K562 (cell line): Measurements from ENCODE around the gene NECAB2. TPM values are rescaled to one million over a fixed set of nuclear protein-coding genes. Genes with fewer than 3 reads are reported as not detected.

Experiments used
- ATAC-seq: fragments of 200-7000 bp; cut with Tn5 transposase; 3 replicates; pipeline ENCODE4 v1.9.1; 2020; ENCODE audit warnings: moderate library complexity
- BruUV-seq: library from RNA; stranded (reverse); fragments of 400-500 nt; replicated peaks from 2 replicates; lab custom pipeline; 2021; lab: Mats Ljungman, UMichigan
- CTCF ChIA-PET: fragments of 300-600 bp; formaldehyde crosslinking; extraction: SDS; loops from one replicate; lab custom pipeline; 2021; ENCODE audit warnings: low intra/inter-chr PET ratio; lab: Yijun Ruan, JAX
- POLR2A ChIA-PET: fragments of 300-600, 350-650 bp; sonication (Branson Sonifier 250); formaldehyde crosslinking; extraction: SDS; loops from one replicate; lab custom pipeline; 2021; ENCODE audit warnings: antibody characterized with exemption, inconsistent platforms; lab: Yijun Ruan, JAX
- DNase-seq, 4 experiments: peaks; one replicate each; pipeline versions ENCODE4 v3.0.0 to v3.0.0-alpha.2; 2011 to 2018; ENCODE audit warnings: low spot score in 3 of 4, mixed read lengths in 3 of 4; ENCODE audit errors: extremely low read depth in 1 of 4
- FAIRE-seq: peaks from 2 replicates; lab custom pipeline; 2011; peaks lifted over from hg19 to GRCh38; lab: Jason Lieb, UNC
- H2AFZ ChIP-seq: 2 replicates; pipeline ENCODE4 v1.6.0; 2011; ENCODE audit warnings: low read depth, low read length, control low read depth, inconsistent platforms
- H3K27ac ChIP-seq: fragments of 200-600 bp; 3 replicates; pipeline ENCODE4 v1.8.0; 2011; ENCODE audit warnings: low read depth, mild to moderate bottlenecking, control low read depth, inconsistent platforms, low read length, moderate library complexity, mixed read lengths; ENCODE audit errors: extremely low read depth
- H3K27me3 ChIP-seq, 2 experiments: fragments of 300-600 bp in 1 of 2; 2 replicates in 1 of 2; 3 replicates in 1 of 2; pipeline versions ENCODE4 v1.6.0 to v1.8.0; 2011; ENCODE audit warnings: inconsistent platforms in 2 of 2, low read length in 2 of 2, mild to moderate bottlenecking in 1 of 2, mixed read lengths in 1 of 2, moderate library complexity in 1 of 2; ENCODE audit not compliant: control insufficient read depth in 2 of 2, insufficient read depth in 2 of 2
- H3K36me3 ChIP-seq: fragments of 300-600 bp; 3 replicates; pipeline ENCODE4 v1.8.0; 2011; ENCODE audit warnings: mild to moderate bottlenecking, low read length, inconsistent platforms; ENCODE audit not compliant: control insufficient read depth, insufficient read depth
- H3K4me1 ChIP-seq, 2 experiments: fragments of 200-600 bp in 1 of 2; replicated peaks in 1 of 2; 2 replicates in 1 of 2; 3 replicates in 1 of 2; pipeline versions ENCODE4 v1.5.1 to v1.8.0; 2011; ENCODE audit warnings: inconsistent platforms in 2 of 2, low read length in 2 of 2, mild to moderate bottlenecking in 1 of 2, mixed read lengths in 1 of 2, moderate library complexity in 1 of 2; ENCODE audit not compliant: control insufficient read depth in 2 of 2, insufficient read depth in 2 of 2
- H3K4me2 ChIP-seq: 2 replicates; pipeline ENCODE4 v1.6.1; 2011; ENCODE audit warnings: low read length, control low read depth, inconsistent platforms, mixed read lengths; ENCODE audit not compliant: insufficient read depth
- H3K4me3 ChIP-seq: fragments of 200-600 bp; sonication (generic), shearing (Covaris generic); 2 replicates; pipeline ENCODE4 v1.5.1; 2016; ENCODE audit warnings: control low read depth, inconsistent platforms
- H3K79me2 ChIP-seq: fragments of 200-600 bp; 3 replicates; pipeline ENCODE4 v1.8.0; 2011; ENCODE audit warnings: low read length, inconsistent platforms; ENCODE audit not compliant: control insufficient read depth, insufficient read depth
- H3K9ac ChIP-seq, 2 experiments: 2 replicates each; pipeline versions ENCODE4 v1.6.0 to v1.6.1; 2011; ENCODE audit warnings: low read depth in 2 of 2, low read length in 2 of 2, control low read depth in 1 of 2, inconsistent platforms in 1 of 2, mild to moderate bottlenecking in 1 of 2, mixed read lengths in 1 of 2; ENCODE audit not compliant: insufficient read depth in 1 of 2
- H3K9me1 ChIP-seq: one replicate; pipeline ENCODE4 v1.6.0; 2011; ENCODE audit warnings: inconsistent platforms, mild to moderate bottlenecking, low read length, moderate library complexity; ENCODE audit not compliant: control insufficient read depth, insufficient read depth
- H3K9me3 ChIP-seq: replicated peaks from 2 replicates; pipeline ENCODE4 v1.5.1; 2011; ENCODE audit warnings: low read depth, low read length, inconsistent platforms; ENCODE audit not compliant: control insufficient read depth, insufficient read depth
- H4K20me1 ChIP-seq: replicated peaks from 2 replicates; pipeline ENCODE4 v1.6.1; 2011; ENCODE audit warnings: low read length, inconsistent platforms, mixed read lengths; ENCODE audit not compliant: control insufficient read depth, insufficient read depth
- BACH1 ChIP-seq: fragments of 200-800 bp; sonication (Bioruptor generic); IDR thresholded peaks from 2 replicates; pipeline ENCODE4 v1.6.1; 2016; ENCODE audit warnings: missing genetic modification characterization, missing compliant biosample characterization
- EGR1 ChIP-seq: fragments of 450-650 bp; conservative IDR thresholded peaks from 2 replicates; pipeline ENCODE4 v1.6.1; 2017; ENCODE audit warnings: mild to moderate bottlenecking
- FOXA3 ChIP-seq, 2 experiments: fragments of 450-650 bp in 1 of 2; sonication (generic) in 1 of 2; formaldehyde crosslinking; IDR thresholded peaks in 1 of 2; conservative IDR thresholded peaks in 1 of 2; 2 replicates each; pipeline versions ENCODE4 v1.4.0 to v1.8.0; 2020 to 2022; ENCODE audit warnings: mild to moderate bottlenecking in 2 of 2, missing genetic modification reagents in 1 of 2
- NONO ChIP-seq, 2 experiments: fragments of 200-400 bp in 1 of 2; fragments of 450-650 bp in 1 of 2; formaldehyde crosslinking in 1 of 2; IDR thresholded peaks; 2 replicates each; pipeline ENCODE4 v1.6.1; 2017; ENCODE audit warnings: low read depth in 2 of 2, mild to moderate bottlenecking in 2 of 2, moderate library complexity in 2 of 2, low read length in 1 of 2
- PKNOX1 ChIP-seq: fragments of 450-650 bp; IDR thresholded peaks from 2 replicates; pipeline ENCODE4 v1.6.1; 2016
- RBM22 ChIP-seq: fragments of 200-400 bp; formaldehyde crosslinking; IDR thresholded peaks from 2 replicates; pipeline ENCODE4 v1.6.1; 2018; ENCODE audit warnings: low read length, low read depth; ENCODE audit not compliant: poor library complexity, severe bottlenecking
- SIN3A ChIP-seq, 2 experiments: fragments of 150-350 bp in 1 of 2; IDR thresholded peaks; 2 replicates each; pipeline ENCODE4 v1.6.1; 2011 to 2016; ENCODE audit warnings: borderline replicate concordance in 2 of 2, low read depth in 2 of 2, low read length in 2 of 2, mild to moderate bottlenecking in 2 of 2, moderate library complexity in 2 of 2; ENCODE audit not compliant: control insufficient read depth in 1 of 2
- SIX5 ChIP-seq, 2 experiments: IDR thresholded peaks; 2 replicates each; pipeline ENCODE4 v1.6.1; 2011; ENCODE audit warnings: low read length in 2 of 2, borderline replicate concordance in 1 of 2, low read depth in 1 of 2, mild to moderate bottlenecking in 1 of 2, moderate library complexity in 1 of 2; ENCODE audit not compliant: insufficient read depth in 1 of 2
- SMAD3 ChIP-seq: fragments of 450-650 bp; formaldehyde crosslinking; conservative IDR thresholded peaks from 2 replicates; pipeline ENCODE4 v1.4.0; 2020; ENCODE audit warnings: mild to moderate bottlenecking
- ZNF398 ChIP-seq: fragments of 250-450 bp; sonication (Bioruptor Pico); IDR thresholded peaks from 2 replicates; pipeline ENCODE4 v1.8.0; 2021; ENCODE audit warnings: moderate library complexity, mild to moderate bottlenecking, inconsistent platforms
- WGBS: fragments of 100-300 bp; shearing (Covaris generic); methylation state at CpG from one replicate; pipeline ENCODE4 v1.1.6; 2016; ENCODE audit warnings: low coverage, mixed read lengths; ENCODE audit not compliant: insufficient coverage; ENCODE audit errors: missing lambda C conversion rate; 5-methylcytosine and 5-hydroxymethylcytosine counted together
- in situ Hi-C: fragments of 300-500 bp; cut with MboI; formaldehyde crosslinking; loops from 4 replicates; pipeline ENCODE4 v1.15.0; 2018; ENCODE audit warnings: inconsistent platforms, mixed read lengths
- intact Hi-C: fragments of 100-400 bp; cut with micrococcal nuclease; formaldehyde crosslinking; loops from 2 replicates; pipeline ENCODE4 v1.14.2; 2022
- polyA plus RNA-seq, 8 experiments: library from polyadenylated mRNA; depleted of rRNA in 4 of 8; stranded (reverse) in 5 of 8; unstranded in 3 of 8; fragments of >200 nt; fragmentation: Nextera tagmentation in 2 of 8; fragmentation: Illumina TruSeq in 1 of 8; extraction: Ambion mirVana in 2 of 8; extraction: Trizol in 1 of 8; gene quantifications; 2 replicates each; pipeline versions ENCODE4 v1.2.1 to v1.2.3, GENCODE V29; 2011 to 2014; ENCODE audit warnings: inconsistent platforms in 1 of 8, missing spikeins in 1 of 8
- total RNA-seq, 7 experiments: library from RNA; depleted of rRNA in 6 of 7; stranded (reverse); fragments of >200 nt in 6 of 7; fragmentation: Illumina TruSeq in 2 of 7; extraction: Trizol in 2 of 7; gene quantifications; 2 replicates each; pipeline versions ENCODE4 v1.2.1 to v1.2.3, GENCODE V29; 2011 to 2021; ENCODE audit warnings: low replicate concordance in 1 of 7
- TF ChIP-seq, protein P1 (sequence below), 2 experiments: fragments of 150-350 bp in 1 of 2; IDR thresholded peaks; 2 replicates each; pipeline ENCODE4 v1.6.1; 2012 to 2016; ENCODE audit warnings: low read depth in 2 of 2, low read length in 2 of 2, mild to moderate bottlenecking in 1 of 2, moderate library complexity in 1 of 2

The NECAB2 gene
- total and polyA plus RNA-seq, 9 of the 15 experiments (the other 6 are each of a cell fraction or from before 2014, with no cell fraction given) = 0.03 to 0.28 TPM; not detected in 7

DNA sequence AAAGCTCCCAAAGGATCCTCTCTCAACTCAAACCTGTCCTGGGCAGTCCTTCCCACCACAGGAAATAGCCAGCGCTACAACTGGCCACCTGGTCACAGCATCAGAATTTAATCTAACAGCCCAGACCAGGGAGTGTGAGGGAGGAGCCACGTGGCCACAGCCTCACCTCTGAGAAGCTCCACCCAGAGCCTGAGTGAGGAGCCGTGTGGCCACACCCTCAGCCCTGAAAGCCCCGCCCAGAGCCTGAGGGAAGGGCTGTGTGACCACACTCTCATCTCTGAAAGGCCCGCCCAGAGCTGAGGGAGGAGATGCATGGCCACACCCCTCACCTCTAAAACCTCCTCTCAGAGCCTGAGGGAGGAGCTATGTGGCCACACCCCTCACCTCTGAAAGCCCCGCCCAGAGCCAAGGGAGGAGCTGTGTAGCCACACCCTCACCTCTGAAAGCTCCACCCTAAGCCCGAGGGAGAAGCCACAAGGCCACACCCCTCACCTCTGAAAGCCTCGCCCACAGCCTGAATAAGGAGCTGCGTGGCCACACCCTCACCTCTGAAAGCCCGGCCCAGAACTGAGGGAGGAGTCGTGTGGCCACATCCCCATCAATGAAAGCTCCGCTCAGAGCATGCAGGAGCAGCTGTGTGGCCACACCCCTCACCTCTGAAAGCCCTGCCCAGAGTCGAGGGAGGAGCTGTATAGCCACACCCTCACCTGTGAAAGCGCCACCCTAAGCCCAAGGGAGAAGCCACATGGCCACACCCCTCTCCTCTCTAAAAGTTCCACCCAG, 45.9 kb downstream of the NECAB2 start:
- Histone ChIP-seq H3K9me1 (no peaks in the 10 kb centered on the region), H2AFZ (peak overlapping the region; percentile 48), H3K27me3 (peaks cover 4 to 19% of the 10 kb centered on the region in 2 experiments; a peak in 3 of 5 replicates), H3K27ac (peak overlapping the region; percentile 45; the same call in 1 of the 3 replicates), H3K4me2 (peak overlapping the region; percentile 60), H3K79me2 (no peaks in the 10 kb centered on the region), H4K20me1 (no peaks in the 10 kb centered on the region), H3K9me3 (no peaks in the 10 kb centered on the region), H3K4me3 (no peak overlapping the region; the same call in 1 of the 2 replicates), H3K9ac (no peak overlapping the region), H3K4me1 (peaks cover 10 to 19% of the 10 kb centered on the region in 2 experiments; a peak in 4 of 5 replicates), H3K36me3 (no peaks in the 10 kb centered on the region)
- under 1% methylated on average over 14 of the region's 14 CpGs for WGBS
- no TSS peak for BruUV-seq
- in situ Hi-C loops = no loop called here
- intact Hi-C loops = loop anchor here (2.0 kb wide), 1 partner anchor 29 kb away; the partner anchor contains the start of gene SLC38A8
- ChIA-PET POLR2A (interaction anchor here (0.6 to 1.8 kb wide), 15 partner anchors 11 to 571 kb away, joined by 3 to 7 read pairs (median 4); partner anchors contain the start of gene OSGIN1), CTCF (no interaction called here)
- ATAC-seq = peak; percentile 94
- FAIRE-seq = peak; percentile 100
- DNase-seq = peak; percentile 98 to 99 (median 98)
- TF ChIP-seq SIN3A (IDR thresholded peaks at IDR 0.05; ENCODE audit: borderline replicate concordance in 2 of 2, control insufficient read depth in 1 of 2, low read depth in 2 of 2, low read length in 2 of 2) (no peak), SMAD3 (CRISPR knock-in tag) (no peak), BACH1 (tag) (no peak), NONO (IDR thresholded peaks at IDR 0.05; ENCODE audit: low read depth in 2 of 2, low read length in 1 of 2) (no peak), ZNF398 (CRISPR knock-in tag) (no peak), FOXA3 (CRISPR knock-in tag; conservative IDR thresholded peaks at IDR 0.05 in 1 of 2, IDR thresholded peaks at IDR 0.05 in 1 of 2) (no peak), SIX5 (IDR thresholded peaks at IDR 0.05; ENCODE audit: borderline replicate concordance in 1 of 2, insufficient read depth in 1 of 2, low read depth in 1 of 2, low read length in 2 of 2) (no peak), RBM22 (no peak), EGR1 (no peak), PKNOX1 (peak; percentile 68)
- TF ChIP-seq, protein P1, sequence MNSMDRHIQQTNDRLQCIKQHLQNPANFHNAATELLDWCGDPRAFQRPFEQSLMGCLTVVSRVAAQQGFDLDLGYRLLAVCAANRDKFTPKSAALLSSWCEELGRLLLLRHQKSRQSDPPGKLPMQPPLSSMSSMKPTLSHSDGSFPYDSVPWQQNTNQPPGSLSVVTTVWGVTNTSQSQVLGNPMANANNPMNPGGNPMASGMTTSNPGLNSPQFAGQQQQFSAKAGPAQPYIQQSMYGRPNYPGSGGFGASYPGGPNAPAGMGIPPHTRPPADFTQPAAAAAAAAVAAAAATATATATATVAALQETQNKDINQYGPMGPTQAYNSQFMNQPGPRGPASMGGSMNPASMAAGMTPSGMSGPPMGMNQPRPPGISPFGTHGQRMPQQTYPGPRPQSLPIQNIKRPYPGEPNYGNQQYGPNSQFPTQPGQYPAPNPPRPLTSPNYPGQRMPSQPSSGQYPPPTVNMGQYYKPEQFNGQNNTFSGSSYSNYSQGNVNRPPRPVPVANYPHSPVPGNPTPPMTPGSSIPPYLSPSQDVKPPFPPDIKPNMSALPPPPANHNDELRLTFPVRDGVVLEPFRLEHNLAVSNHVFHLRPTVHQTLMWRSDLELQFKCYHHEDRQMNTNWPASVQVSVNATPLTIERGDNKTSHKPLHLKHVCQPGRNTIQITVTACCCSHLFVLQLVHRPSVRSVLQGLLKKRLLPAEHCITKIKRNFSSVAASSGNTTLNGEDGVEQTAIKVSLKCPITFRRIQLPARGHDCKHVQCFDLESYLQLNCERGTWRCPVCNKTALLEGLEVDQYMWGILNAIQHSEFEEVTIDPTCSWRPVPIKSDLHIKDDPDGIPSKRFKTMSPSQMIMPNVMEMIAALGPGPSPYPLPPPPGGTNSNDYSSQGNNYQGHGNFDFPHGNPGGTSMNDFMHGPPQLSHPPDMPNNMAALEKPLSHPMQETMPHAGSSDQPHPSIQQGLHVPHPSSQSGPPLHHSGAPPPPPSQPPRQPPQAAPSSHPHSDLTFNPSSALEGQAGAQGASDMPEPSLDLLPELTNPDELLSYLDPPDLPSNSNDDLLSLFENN (IDR thresholded peaks at IDR 0.05; ENCODE audit: low read depth in 2 of 2, low read length in 2 of 2) = no peak
